ENCODE data around the gene SLAIN2. TPM values are rescaled to one million over a fixed set of nuclear protein-coding genes. Genes with fewer than 3 reads are reported as not detected.

Gene SLAIN2
- total RNA-seq, 1 experiment from 2014 or later: 12.5 TPM

DNA sequence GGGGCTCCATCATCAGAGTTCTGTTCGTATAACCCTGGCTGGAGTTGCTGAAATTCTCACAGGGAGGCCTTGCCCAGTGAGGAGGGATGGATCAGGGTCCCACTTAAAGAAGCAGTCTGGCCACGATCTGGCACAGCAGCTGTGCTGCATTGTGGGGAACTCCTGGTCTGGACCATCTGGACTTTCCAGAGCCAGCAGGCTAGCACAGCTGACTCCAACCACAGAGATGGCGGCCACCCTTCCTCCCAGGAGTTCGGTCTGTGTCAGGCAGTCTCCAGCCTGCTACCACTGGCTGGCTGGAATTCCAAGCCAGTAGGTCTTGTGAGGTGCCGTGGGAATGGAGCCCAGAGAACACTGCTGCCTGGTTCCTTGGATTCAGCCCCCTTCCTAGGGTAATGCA lies 62.0 kb downstream of the SLAIN2 start:
- no peaks in the 10 kb centered on the region for H3K4me1 ChIP-seq (ENCODE audit: insufficient read depth, low read length)
- ATAC-seq (no peak), DNase-seq (no peak)
- H3K9ac ChIP-seq (ENCODE audit: low read length): no peak overlapping the region
- H3K36me3 ChIP-seq (ENCODE audit: low read depth, low read length): no peaks in the 10 kb centered on the region
- H3K9me2 ChIP-seq (replicated peaks; ENCODE audit: low read length): no peaks in the 10 kb centered on the region
- BruUV-seq (replicated peaks): no TSS peak
- no peak overlapping the region for H3K4me3 ChIP-seq (ENCODE audit: low read length)
- H2AFZ ChIP-seq (ENCODE audit: low read length): no peak overlapping the region
- H4K20me1 ChIP-seq (ENCODE audit: low read length): no peaks in the 10 kb centered on the region
- H3K27ac ChIP-seq (ENCODE audit: low read length): no peak overlapping the region
- no peaks in the 10 kb centered on the region for H3K79me2 ChIP-seq (ENCODE audit: low read length)
- H3K4me2 ChIP-seq (ENCODE audit: low read length): no peak overlapping the region
- H3F3A ChIP-seq (ENCODE audit: low read length, unreplicated experiment): no peaks in the 10 kb centered on the region
- CTCF ChIA-PET: no interaction called here
- POLR2A ChIA-PET (ENCODE audit: unreplicated experiment): no interaction called here
- TF ChIP-seq, protein P1, sequence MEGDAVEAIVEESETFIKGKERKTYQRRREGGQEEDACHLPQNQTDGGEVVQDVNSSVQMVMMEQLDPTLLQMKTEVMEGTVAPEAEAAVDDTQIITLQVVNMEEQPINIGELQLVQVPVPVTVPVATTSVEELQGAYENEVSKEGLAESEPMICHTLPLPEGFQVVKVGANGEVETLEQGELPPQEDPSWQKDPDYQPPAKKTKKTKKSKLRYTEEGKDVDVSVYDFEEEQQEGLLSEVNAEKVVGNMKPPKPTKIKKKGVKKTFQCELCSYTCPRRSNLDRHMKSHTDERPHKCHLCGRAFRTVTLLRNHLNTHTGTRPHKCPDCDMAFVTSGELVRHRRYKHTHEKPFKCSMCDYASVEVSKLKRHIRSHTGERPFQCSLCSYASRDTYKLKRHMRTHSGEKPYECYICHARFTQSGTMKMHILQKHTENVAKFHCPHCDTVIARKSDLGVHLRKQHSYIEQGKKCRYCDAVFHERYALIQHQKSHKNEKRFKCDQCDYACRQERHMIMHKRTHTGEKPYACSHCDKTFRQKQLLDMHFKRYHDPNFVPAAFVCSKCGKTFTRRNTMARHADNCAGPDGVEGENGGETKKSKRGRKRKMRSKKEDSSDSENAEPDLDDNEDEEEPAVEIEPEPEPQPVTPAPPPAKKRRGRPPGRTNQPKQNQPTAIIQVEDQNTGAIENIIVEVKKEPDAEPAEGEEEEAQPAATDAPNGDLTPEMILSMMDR (conservative IDR thresholded peaks at IDR 0.05; ENCODE audit: low read depth, low read length): no peak
- TF ChIP-seq EZH2phosphoT487 (IDR thresholded peaks at IDR 0.05; ENCODE audit: borderline replicate concordance, low read length) (no peak), EZH2 (IDR thresholded peaks at IDR 0.05; ENCODE audit: low read length, unreplicated experiment) (no peak)
- intact Hi-C loops (cut with micrococcal nuclease): no loop called here
- H3K27me3 ChIP-seq (ENCODE audit: low read length): no peaks in the 10 kb centered on the region
- H3K9me3 ChIP-seq (ENCODE audit: low read length): no peaks in the 10 kb centered on the region

DNA sequence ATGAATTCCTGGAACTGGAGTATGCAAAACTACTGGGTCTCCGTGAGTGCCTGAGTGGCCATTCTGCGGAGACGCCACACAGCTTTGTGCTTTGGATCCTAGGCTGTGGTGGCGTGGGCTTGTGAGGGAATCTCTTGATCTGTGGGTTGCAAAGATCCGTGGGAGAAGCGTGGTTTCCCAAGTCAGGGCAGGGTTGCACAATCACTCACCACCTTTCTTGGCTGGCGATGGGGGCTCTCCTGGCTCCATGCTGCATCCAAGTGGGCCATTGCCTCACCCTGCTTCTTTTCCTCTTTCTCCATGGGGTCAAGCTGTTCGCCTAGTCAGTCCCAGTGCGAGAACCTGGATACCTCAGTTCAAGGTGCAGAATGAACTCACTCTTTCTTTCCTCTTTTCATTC lies 62.5 kb downstream of the SLAIN2 start:
- no TSS peak for BruUV-seq (replicated peaks)
- ATAC-seq: no peak
- Histone ChIP-seq H3K79me2 (ENCODE audit: low read length) (no peaks in the 10 kb centered on the region), H3K9me2 (replicated peaks; ENCODE audit: low read length) (no peaks in the 10 kb centered on the region), H3F3A (ENCODE audit: low read length, unreplicated experiment) (no peaks in the 10 kb centered on the region), H3K9ac (ENCODE audit: low read length) (no peak overlapping the region), H3K27ac (ENCODE audit: low read length) (no peak overlapping the region), H4K20me1 (ENCODE audit: low read length) (no peaks in the 10 kb centered on the region), H3K36me3 (ENCODE audit: low read depth, low read length) (no peaks in the 10 kb centered on the region), H3K4me1 (ENCODE audit: insufficient read depth, low read length) (no peaks in the 10 kb centered on the region), H3K4me2 (ENCODE audit: low read length) (no peak overlapping the region), H3K9me3 (ENCODE audit: low read length) (no peaks in the 10 kb centered on the region), H3K27me3 (ENCODE audit: low read length) (no peaks in the 10 kb centered on the region), H3K4me3 (ENCODE audit: low read length) (no peak overlapping the region), H2AFZ (ENCODE audit: low read length) (no peak overlapping the region)
- CTCF ChIA-PET: no interaction called here
- no peak for TF ChIP-seq EZH2 (IDR thresholded peaks at IDR 0.05; ENCODE audit: low read length, unreplicated experiment)
- intact Hi-C loops (cut with micrococcal nuclease): no loop called here
- no peak for DNase-seq
- POLR2A ChIA-PET (ENCODE audit: unreplicated experiment): no interaction called here

DNA sequence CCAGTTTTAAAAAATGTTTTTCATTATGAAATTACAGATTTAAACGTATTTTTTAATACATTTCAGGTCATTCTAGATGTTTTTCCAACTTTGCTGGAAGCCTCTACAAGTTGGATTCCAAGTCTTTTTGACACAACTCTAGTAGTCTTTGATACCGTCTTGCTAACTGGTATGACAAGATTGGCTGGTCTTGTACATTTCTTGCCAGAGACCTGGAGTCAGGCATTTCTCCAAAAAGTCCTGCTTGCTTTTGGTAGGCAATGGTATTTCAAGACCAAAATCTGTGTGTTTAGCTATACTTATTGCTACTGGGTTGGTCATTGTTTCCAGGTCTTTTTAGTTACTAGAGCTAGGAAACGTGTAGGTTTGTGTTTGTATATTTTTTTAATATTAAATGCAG lies 64.6 kb downstream of the SLAIN2 start:
- H3K9me2 ChIP-seq (replicated peaks; ENCODE audit: low read length): no peaks in the 10 kb centered on the region
- intact Hi-C loops (cut with micrococcal nuclease): no loop called here
- BruUV-seq (replicated peaks): no TSS peak
- H3K9me3 ChIP-seq (ENCODE audit: low read length): no peaks in the 10 kb centered on the region
- no peak overlapping the region for H3K9ac ChIP-seq (ENCODE audit: low read length)
- ATAC-seq: no peak
- H2AFZ ChIP-seq (ENCODE audit: low read length): no peak overlapping the region
- POLR2A ChIA-PET (ENCODE audit: unreplicated experiment): no interaction called here
- CTCF ChIA-PET: no interaction called here
- no peaks in the 10 kb centered on the region for H3K27me3 ChIP-seq (ENCODE audit: low read length)
- no peak overlapping the region for H3K4me2 ChIP-seq (ENCODE audit: low read length)
- no peaks in the 10 kb centered on the region for H3K36me3 ChIP-seq (ENCODE audit: low read depth, low read length)
- H3K79me2 ChIP-seq (ENCODE audit: low read length): no peaks in the 10 kb centered on the region
- H3K4me3 ChIP-seq (ENCODE audit: low read length): no peak overlapping the region
- TF ChIP-seq EZH2 (IDR thresholded peaks at IDR 0.05; ENCODE audit: low read length, unreplicated experiment) (no peak), EZH2phosphoT487 (IDR thresholded peaks at IDR 0.05; ENCODE audit: borderline replicate concordance, low read length) (no peak)
- TF ChIP-seq, protein P1 (conservative IDR thresholded peaks at IDR 0.05; ENCODE audit: low read depth, low read length): no peak
- peak; percentile 4 for DNase-seq
- H4K20me1 ChIP-seq (ENCODE audit: low read length): no peaks in the 10 kb centered on the region
- H3K4me1 ChIP-seq (ENCODE audit: insufficient read depth, low read length): no peaks in the 10 kb centered on the region
- H3K27ac ChIP-seq (ENCODE audit: low read length): no peak overlapping the region
- H3F3A ChIP-seq (ENCODE audit: low read length, unreplicated experiment): no peaks in the 10 kb centered on the region
